ENCODE measurements around the gene ABRACL. TPM values are rescaled to one million over a fixed set of nuclear protein-coding genes. Genes with fewer than 3 reads are reported as not detected.
A peak's percentile ranks its signal among the peaks of the same experiment; 100 is the strongest.

ABRACL gene
- total RNA-seq, 1 experiment from 2014 or later: 51.5 TPM

DNA sequence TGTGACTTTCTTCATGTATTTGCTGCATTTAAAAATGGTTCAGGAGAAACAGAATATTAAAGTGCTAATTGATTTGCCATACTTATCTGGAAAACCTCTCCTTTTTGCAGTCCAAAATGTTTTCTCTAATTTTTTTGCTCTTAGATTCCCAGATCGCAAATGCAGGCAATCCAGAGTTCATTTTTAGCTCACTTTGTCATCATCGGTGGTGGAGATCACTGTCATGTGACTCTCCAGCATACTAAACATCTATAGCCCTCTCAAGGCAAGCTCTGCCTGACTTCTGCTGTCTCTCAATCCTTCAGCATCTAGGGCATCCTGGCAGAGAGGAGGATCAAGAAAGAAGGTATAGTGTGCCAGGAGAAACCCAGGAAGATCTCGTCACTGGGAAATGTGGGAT lies 24.8 kb downstream of the ABRACL start:
- no peak for DNase-seq (ENCODE audit: low read depth)

DNA sequence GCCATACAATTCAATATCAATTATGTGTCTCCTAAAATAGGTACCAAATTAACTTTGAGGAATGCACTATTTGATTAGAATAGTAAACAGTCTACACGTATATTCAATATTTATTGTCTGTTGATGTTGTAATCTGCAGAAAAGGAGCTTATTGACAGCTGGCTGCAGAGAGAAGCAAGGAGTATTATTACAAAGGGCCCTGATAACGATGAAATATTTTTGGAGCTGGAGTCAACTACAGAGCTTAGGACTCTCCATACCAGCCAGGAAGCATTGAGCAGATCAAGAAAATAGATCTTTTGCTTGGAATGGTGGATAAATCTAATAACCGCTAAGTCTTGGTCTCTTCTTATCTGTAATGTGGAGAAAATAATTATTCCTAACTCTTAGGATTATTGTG lies 25.5 kb downstream of the ABRACL start:
- no peak for DNase-seq (ENCODE audit: low read depth)

DNA sequence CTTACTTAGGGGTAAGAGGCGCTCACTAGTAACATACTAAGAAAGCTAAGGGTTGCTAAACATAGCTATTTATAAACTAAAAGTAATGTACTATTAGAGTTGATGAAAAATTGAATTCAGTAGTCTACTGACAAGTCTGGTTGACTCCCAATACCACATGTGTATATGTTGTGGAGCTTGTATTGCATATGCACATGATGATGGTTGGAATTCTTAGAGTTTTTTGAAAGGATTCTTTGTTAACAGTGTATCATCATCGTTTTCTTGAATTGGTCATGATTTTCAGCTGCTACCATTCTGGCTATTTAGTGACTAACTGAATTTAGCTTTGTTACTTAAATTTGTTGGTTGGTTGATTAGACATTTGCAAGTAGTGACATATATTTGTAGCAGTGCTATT lies 27.2 kb downstream of the ABRACL start:
- DNase-seq (ENCODE audit: low read depth): no peak

DNA sequence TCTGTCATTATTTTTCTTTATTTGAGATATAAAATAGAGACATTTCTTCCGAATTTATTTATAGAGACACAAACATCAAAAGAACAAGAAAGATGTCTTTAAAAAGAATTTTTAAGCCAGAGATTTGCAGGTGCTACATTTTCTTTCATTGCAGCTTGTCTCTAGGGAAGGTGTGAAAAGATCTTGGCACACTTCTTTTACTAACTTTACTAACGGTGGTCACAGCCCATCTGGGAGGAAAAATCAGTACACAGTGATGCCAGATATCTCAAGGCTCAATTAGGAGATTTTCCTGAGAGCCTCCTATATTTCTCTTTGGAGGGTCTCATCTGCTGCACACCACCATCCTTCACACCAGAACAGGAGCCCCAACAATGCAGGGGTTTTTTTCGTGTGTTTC lies 29.5 kb downstream of the ABRACL start:
- no peak for DNase-seq (ENCODE audit: low read depth)

DNA sequence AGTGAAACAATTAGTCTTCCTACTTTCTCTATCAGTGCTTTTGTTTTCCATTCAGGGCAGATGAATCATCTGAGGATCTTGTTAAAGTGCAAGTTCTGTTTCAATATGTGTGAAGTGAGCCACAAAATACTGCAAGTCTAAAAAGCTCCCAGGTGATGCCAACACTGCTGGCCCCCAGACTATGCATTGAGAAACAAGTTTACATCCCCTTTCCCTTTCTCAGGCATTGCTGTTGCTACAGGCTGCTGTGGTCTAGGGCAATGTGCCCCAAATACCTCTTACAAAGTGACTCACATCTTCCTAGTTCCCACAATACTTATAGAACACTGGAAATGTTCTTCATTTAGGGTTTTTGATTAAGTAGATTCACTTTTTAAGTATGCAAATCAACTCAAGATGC lies 31.8 kb downstream of the ABRACL start:
- peak; percentile 45 for DNase-seq (ENCODE audit: low read depth)

DNA sequence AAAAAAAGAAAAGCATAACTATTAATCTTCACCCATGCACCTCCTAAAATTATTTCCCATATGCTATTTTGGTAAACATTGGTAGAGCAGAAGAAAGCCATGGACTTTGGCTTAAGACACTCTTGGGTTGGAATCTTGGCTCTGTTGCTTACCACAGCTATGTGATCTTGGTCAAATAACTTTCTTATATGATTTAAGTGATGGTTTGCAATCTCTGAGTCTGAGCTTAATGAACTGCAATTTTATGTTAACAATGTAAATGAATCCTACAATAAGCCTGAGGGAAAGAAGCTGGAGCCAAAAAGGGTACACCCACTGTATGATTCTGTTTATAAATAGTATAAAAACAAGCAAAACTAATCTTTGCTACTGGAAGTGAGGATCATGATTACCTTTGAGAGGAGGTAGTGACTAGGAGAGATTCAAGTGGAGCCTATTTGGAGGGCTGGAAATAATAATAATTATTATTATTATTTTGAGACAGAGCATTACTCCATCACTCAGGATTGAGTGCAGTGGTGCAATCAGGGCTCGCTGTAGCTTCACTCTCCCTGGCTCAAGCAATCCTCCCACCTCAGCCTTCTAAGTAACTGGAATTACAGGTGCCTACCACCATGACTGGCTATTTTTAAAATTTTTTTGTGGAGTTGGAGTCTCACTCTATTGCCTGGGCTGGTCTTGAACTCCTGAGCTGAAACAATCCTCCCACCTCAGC lies 34.5 kb downstream of the ABRACL start:
- DNase-seq (ENCODE audit: low read depth): no peak

DNA sequence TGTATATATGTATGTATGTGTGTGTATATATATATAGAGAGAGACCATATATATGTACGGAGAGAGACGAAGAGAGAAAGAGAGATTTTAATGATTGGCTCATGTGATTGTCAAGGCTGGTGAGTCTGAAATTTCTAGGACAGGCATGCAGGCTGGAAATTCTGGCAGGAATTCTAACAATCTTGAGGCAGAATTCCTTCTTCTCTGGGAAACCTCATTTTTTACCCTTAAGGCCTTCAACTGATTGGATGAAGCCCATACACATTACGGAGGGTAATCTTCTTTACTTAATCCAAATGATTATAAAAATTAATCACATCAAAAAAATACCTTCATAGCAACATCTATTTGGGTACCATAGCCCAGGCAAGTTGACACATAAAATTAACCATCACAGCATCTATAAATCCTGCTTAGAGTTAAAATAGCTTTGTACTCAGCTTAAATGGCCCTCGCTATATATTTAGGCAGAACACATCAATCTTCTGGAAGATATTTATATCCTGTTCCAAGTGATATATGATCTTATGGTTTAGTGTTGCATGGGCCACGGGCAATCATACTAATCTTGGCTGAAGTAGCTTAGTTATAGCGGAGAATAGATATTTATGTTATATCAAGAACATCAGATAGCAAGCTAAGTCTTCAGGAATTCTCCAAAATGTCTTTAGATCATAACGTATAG lies 36.6 kb downstream of the ABRACL start:
- no peak for DNase-seq (ENCODE audit: low read depth)

DNA sequence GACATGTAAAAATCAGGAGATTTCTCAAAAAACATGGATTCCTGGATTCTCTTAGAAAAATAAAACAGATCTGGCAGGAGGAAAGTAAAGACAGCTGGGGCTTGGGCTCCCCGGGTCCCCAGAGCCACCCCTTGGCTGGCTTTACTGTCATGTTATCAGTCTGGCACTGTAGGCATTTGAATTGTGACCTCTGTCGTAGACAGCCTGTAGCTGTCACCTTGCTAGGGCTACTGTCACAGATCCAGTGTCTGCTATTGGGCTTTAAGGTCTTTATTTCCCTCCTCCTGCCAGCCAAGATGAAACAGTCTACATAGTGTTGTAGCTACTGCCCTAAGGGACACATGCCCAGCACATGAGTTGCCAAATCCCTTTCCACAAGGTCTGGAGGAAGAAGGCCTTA lies 37.5 kb downstream of the ABRACL start:
- DNase-seq (ENCODE audit: low read depth): no peak

DNA sequence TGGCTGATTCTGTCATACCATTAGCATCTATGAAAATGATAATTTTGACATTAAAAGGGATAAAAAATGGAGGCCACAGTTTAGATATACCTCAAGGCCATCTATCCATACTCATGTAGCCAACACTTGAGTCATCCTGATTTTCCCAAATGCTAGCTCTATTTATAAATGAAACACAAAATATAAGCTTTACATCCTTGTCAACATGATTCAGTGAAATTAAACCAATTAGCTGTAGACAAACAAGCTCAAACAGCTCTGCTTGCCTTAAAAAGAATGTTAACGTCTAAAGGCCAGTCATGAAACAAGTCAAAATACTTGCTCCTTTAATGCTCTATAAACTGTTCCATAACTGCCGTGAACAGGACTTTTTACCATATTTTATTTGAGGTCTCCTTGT lies 40.3 kb downstream of the ABRACL start:
- no peak for DNase-seq (ENCODE audit: low read depth)

DNA sequence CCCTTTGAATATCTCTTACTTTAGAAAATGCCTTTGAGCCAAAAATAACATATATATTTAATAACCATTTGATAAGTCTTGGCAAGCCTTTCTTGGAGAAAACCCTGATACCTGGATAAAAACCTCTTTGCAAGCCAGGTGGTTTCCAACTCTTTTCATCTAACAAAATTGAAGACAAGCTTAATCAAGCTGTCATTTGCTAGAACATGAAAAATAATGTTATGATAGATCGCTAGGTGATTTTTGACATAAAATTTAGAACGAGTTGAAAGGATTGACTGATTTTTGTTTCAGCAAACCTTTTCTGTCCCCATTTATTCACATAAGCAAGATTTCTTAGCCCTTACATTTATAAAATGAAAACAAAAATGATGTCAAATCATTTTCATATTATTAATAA lies 44.6 kb downstream of the ABRACL start:
- no peak for DNase-seq (ENCODE audit: low read depth)

DNA sequence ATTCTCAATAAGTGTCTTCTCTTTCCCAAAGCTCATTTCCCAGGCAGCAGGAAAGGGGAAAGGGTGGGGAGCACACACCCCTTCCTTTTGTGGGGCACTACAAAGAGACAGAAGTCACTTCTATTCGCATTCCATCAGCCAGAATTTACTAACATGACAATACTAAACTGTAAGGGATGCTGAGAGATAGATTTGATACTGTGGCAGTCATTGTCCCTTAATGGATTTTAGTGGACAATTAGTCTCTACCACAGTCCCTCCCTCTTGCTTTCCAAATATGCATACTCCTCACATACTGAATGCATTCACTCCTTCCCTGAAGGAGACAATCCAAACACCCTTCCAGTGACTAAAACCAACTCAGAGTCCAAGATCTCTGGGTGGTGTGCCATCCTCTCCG lies 50.5 kb downstream of the ABRACL start:
- DNase-seq (ENCODE audit: low read depth): no peak

DNA sequence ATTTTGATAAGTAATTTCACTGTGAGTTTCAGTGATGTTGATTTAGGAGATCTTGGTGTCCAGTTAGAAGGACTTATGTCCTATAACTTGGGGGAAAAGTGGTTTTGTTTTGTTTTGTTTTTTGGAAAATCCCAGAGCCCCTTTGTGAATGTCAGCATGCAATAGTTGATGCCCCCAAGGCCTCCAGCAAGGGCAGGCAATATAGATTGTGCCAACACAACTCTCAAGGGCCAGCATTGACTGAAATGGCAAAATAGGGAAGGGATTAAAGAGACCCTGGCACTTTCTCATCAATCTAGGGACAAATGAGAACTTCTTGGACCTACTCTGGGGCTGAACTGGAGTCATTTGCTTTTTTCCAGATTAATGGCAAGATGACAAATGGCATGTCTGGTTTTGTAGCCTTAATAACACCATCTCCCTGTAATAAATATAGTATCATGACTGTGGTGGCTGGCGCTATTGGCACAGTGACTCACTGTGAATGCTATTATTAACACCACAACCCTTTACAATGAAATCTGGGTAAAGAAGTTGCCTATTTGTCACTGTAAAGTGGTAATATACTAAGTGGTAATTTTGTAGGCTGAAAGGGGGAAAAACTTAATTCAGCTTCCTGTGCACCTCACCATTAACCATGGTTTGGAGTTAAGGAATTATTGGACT lies 51.8 kb downstream of the ABRACL start:
- peak; percentile 56 for DNase-seq (ENCODE audit: low read depth)

DNA sequence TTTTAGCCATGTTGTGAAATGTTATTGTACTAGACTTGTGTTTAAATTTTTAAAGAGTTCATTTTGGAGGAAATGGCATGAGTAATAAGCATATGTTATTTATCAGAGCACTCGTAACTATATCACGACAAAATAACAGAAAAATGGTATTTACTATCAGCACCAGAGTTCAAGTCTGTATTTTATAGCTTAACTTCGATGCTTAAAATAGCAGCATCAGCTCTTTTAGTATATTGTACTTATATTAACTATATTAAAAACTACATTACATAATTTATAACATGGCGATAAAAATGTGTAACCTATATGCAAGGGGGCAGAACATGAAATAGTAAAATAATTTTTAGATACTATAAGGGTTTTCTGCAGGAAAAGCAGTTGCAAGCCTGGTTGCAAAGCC lies 52.9 kb downstream of the ABRACL start:
- no peak for DNase-seq (ENCODE audit: low read depth)

DNA sequence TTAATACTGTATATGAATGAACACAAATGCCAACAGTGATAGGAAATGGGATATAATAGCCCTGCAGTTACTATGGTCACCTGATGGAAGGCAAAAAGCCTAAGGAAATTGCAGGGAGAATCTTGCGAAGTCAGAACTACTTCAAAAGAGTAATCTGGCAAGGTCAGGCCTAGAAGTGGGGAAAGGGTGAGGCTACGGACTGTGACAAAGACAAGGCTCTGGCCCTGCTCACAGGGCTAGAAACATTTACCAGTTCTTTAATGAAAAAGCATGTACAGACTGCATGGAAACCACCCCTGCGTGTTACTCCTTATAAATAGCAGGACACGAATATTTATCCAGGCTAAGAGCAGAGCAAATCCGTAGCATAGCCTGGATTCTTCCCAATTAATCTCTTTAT lies 53.8 kb downstream of the ABRACL start:
- no peak for DNase-seq (ENCODE audit: low read depth)

DNA sequence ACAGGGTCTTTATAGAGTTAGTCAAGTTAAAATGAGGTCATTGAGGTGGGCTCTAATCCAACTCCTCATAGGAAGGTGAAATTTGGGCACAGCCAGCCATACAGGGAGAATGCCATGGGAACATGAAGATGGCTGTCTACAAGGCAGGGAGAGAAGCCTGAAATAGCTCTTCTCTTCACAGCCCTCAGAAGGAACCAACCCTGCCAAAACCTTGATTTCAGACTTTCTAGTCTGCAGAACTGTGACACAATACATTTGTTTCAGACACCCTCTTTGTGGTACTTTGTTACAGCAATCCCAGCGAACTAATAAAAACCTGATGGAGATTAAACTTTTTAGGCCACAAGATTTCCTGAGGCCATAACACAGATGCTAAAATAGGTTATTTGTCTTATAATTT lies 63.3 kb downstream of the ABRACL start:
- DNase-seq (ENCODE audit: low read depth): no peak

Other genes starting within 250 kb of the ABRACL start
- gene ECT2L, start 232.7 kb upstream of the ABRACL start, total RNA-seq (2014; rRNA removed): not detected in 2 replicates
- gene REPS1, start 40.5 kb upstream of the ABRACL start, total RNA-seq (2014; rRNA removed): 37.0 and 46.1 TPM in 2 replicates
- 7.4 and 8.6 TPM in 2 replicates for gene HECA, start 106.3 kb downstream of the ABRACL start, total RNA-seq (2014; rRNA removed)